ENCODE measurements around the gene SH3BP4.

SH3BP4 gene

GRCh38 chr2:235003096-235003775 is 51.4 kb downstream of the SH3BP4 start:
- no peak for TF ChIP-seq CTCF (IDR thresholded peaks at IDR 0.05; ENCODE audit: insufficient read depth, low read depth, low read length, missing control alignments)
- DNase-seq (ENCODE audit: low read depth) = no peak

GRCh38 chr2:235004329-235004903 is 52.6 kb downstream of the SH3BP4 start:
- no peak for TF ChIP-seq CTCF (IDR thresholded peaks at IDR 0.05; ENCODE audit: insufficient read depth, low read depth, low read length, missing control alignments)
- no peak for DNase-seq (ENCODE audit: low read depth)

More at GRCh38 chr2:235003096-235003775, 51.4 kb downstream of the SH3BP4 start:
- no peak overlapping the region for H3K4me3 ChIP-seq (ENCODE audit: low read depth, low read length)

GRCh38 chr2:235005023-235005422 is 53.2 kb downstream of the SH3BP4 start:
- no peak overlapping the region for H3K4me3 ChIP-seq (ENCODE audit: low read depth, low read length)
- DNase-seq (ENCODE audit: low read depth) = no peak
- no peak for TF ChIP-seq CTCF (IDR thresholded peaks at IDR 0.05; ENCODE audit: insufficient read depth, low read depth, low read length, missing control alignments)

More at GRCh38 chr2:235004329-235004903, 52.6 kb downstream of the SH3BP4 start:
- H3K4me3 ChIP-seq (ENCODE audit: low read depth, low read length) = no peak overlapping the region

- H3K4me3 ChIP-seq (ENCODE audit: low read depth, low read length) = no peak overlapping the region
- no peak for DNase-seq (ENCODE audit: low read depth)
- no peak for TF ChIP-seq CTCF (IDR thresholded peaks at IDR 0.05; ENCODE audit: insufficient read depth, low read depth, low read length, missing control alignments)
These were observed 53.9 kb downstream of the SH3BP4 start for GRCh38 chr2:235005603-235006259.

GRCh38 chr2:235006461-235006860 is 54.6 kb downstream of the SH3BP4 start:
- no peak overlapping the region for H3K4me3 ChIP-seq (ENCODE audit: low read depth, low read length)
- TF ChIP-seq CTCF (IDR thresholded peaks at IDR 0.05; ENCODE audit: insufficient read depth, low read depth, low read length, missing control alignments) = no peak
- DNase-seq (ENCODE audit: low read depth) = no peak

GRCh38 chr2:235006986-235007385 is 55.2 kb downstream of the SH3BP4 start:
- TF ChIP-seq CTCF (IDR thresholded peaks at IDR 0.05; ENCODE audit: insufficient read depth, low read depth, low read length, missing control alignments) = no peak
- DNase-seq (ENCODE audit: low read depth) = no peak
- no peak overlapping the region for H3K4me3 ChIP-seq (ENCODE audit: low read depth, low read length)

Measured in GM12865 (cell line).